ENCODE data around the gene PRDM15. TPM values are rescaled to one million over a fixed set of nuclear protein-coding genes. Genes with fewer than 3 reads are reported as not detected.

Gene PRDM15
- total RNA-seq, 1 experiment from 2014 or later: 9.8 TPM

- Histone ChIP-seq H4K20me1 (ENCODE audit: insufficient read depth) (peaks cover 13% of the 10 kb centered on the region; the same call in 1 of the 2 replicates), H3K36me3 (ENCODE audit: control insufficient read depth in 1 of 2, insufficient read depth in 2 of 2, low read length in 2 of 2) (no peaks in the 10 kb centered on the region), H3K9ac (ENCODE audit: low read length) (no peak overlapping the region), H3K27ac (ENCODE audit: low read depth, low read length) (no peak overlapping the region), H3K9me2 (ENCODE audit: insufficient read depth) (no peaks in the 10 kb centered on the region), H3K4me2 (ENCODE audit: low read length) (no peak overlapping the region), H3K9me3 (ENCODE audit: control insufficient read depth in 1 of 2, insufficient read depth in 1 of 2, low read depth in 1 of 2, low read length in 2 of 2) (no peaks in the 10 kb centered on the region), H3K4me1 (ENCODE audit: control insufficient read depth in 1 of 2, insufficient read depth in 2 of 2, low read length in 2 of 2) (peaks cover 43 to 61% of the 10 kb centered on the region in 2 experiments), H3K4me3 (replicated peaks in 1 of 2; ENCODE audit: low read depth in 1 of 2, low read length in 2 of 2) (no peak overlapping the region), H2AFZ (ENCODE audit: low read depth, low read length, poor library complexity, severe bottlenecking) (no peak overlapping the region), H3K27me3 (ENCODE audit: insufficient read depth, low read length) (no peaks in the 10 kb centered on the region), H3K79me2 (ENCODE audit: insufficient read depth, low read length) (peaks cover 92% of the 10 kb centered on the region)
- TF ChIP-seq ATF3 (IDR thresholded peaks at IDR 0.05): no peak
- no peak for TF ChIP-seq REST (IDR thresholded peaks at IDR 0.05; ENCODE audit: low read depth)
- no peak for TF ChIP-seq CTCF (IDR thresholded peaks at IDR 0.05 in 2 of 3, conservative IDR thresholded peaks at IDR 0.05 in 1 of 3; ENCODE audit: borderline replicate concordance in 1 of 3, insufficient read depth in 1 of 3, low read depth in 2 of 3, low read length in 2 of 3)
- TF ChIP-seq FOSL1 (IDR thresholded peaks at IDR 0.05; ENCODE audit: low read depth): no peak
- TF ChIP-seq ZNF274 (IDR thresholded peaks at IDR 0.05; ENCODE audit: low read depth, low read length): no peak
- no peak for TF ChIP-seq RAD21 (IDR thresholded peaks at IDR 0.05; ENCODE audit: low read depth)
- no peak for TF ChIP-seq ELF1 (IDR thresholded peaks at IDR 0.05; ENCODE audit: borderline replicate concordance, low read depth)
- TF ChIP-seq MAX (IDR thresholded peaks at IDR 0.05): no peak
- TF ChIP-seq SP1 (IDR thresholded peaks at IDR 0.05; ENCODE audit: low read depth): no peak
- TF ChIP-seq ZFX (IDR thresholded peaks at IDR 0.05): no peak
- no peak for TF ChIP-seq EZH2phosphoT487 (IDR thresholded peaks at IDR 0.05; ENCODE audit: borderline replicate concordance)
- TF ChIP-seq JUND (IDR thresholded peaks at IDR 0.05): no peak
- TF ChIP-seq CEBPB (IDR thresholded peaks at IDR 0.05; ENCODE audit: low read depth): no peak
- no peak for TF ChIP-seq POLR2AphosphoS5 (IDR thresholded peaks at IDR 0.05; ENCODE audit: low read depth, low read length)
- TF ChIP-seq POLR2A (IDR thresholded peaks at IDR 0.05; ENCODE audit: borderline replicate concordance, extremely low read depth, insufficient read depth, insufficient read length): no peak
- no peak for TF ChIP-seq EZH2 (IDR thresholded peaks at IDR 0.05)
- TF ChIP-seq ZBTB33 (IDR thresholded peaks at IDR 0.05; ENCODE audit: extremely low read depth, insufficient replicate concordance, low read length): no peak
- no peak for TF ChIP-seq SIN3A (IDR thresholded peaks at IDR 0.05; ENCODE audit: low read depth)
- no peak for TF ChIP-seq SRF (IDR thresholded peaks at IDR 0.05; ENCODE audit: low read depth)
- ChIA-PET POLR2A (no interaction called here), RAD21 (ENCODE audit: low non-redundant PET in 1 of 2, low total read pairs in 2 of 2, uncharacterized antibody in 2 of 2, unreplicated experiment in 2 of 2) (no interaction called here), CTCF (interaction anchor here (1.5 kb wide), 1 partner anchor 150 kb away, joined by 4 read pairs; no protein-coding TSS in a partner anchor)
- DNase-seq (ENCODE audit: low read depth, low spot score) (no peak), ATAC-seq (no peak)
- no TSS peak for BruUV-seq (replicated peaks)
- intact Hi-C loops (cut with micrococcal nuclease): no loop called here
These were observed 117.1 kb downstream of the PRDM15 start for GRCh38 chr21:41761934-41762635.
